ENCODE data around the gene RANBP10. TPM values are rescaled to one million over a fixed set of nuclear protein-coding genes. Genes with fewer than 3 reads are reported as not detected.

The RANBP10 gene
- total RNA-seq, 3 donors from 2014 or later (not counting 1 experiment from before 2014, with no cell fraction given), result 20.9 to 25.8 (median 24.5) TPM

- Histone ChIP-seq H3K27ac (ENCODE audit: low read length) (peak overlapping the region; percentile 62), H3K27me3 (ENCODE audit: control insufficient read depth, insufficient read depth, low read length) (no peaks in the 10 kb centered on the region), H3K36me3 (ENCODE audit: control insufficient read depth, insufficient read depth, low read length) (peaks cover 2% of the 10 kb centered on the region), H3K4me3 (ENCODE audit: low read length) (peak overlapping the region; percentile 78), H3K9me3 (ENCODE audit: control insufficient read depth, insufficient read depth, low read length) (no peaks in the 10 kb centered on the region), H3K4me1 (ENCODE audit: control insufficient read depth, insufficient read depth, low read length) (peaks cover 33% of the 10 kb centered on the region)
- Mint-ChIP-seq H3K27me3 (ENCODE audit: low read depth in 2 of 2) (no peaks in the 10 kb centered on the region), H3K27ac (peak overlapping the region; percentile 87 to 92), H3K9me3 (no peaks in the 10 kb centered on the region), H3K4me1 (peaks cover 26 to 36% of the 10 kb centered on the region in 2 donors), H3K36me3 (no peaks in the 10 kb centered on the region), H3K4me3 (peak overlapping the region; percentile 92)
- intact Hi-C loops (cut with micrococcal nuclease), result loop anchor here (1.0 to 10.0 kb wide), 7 partner anchors 36 to 281 kb away; partner anchors contain the start of genes C16orf86, ENKD1, GFOD2 and NUTF2
- DNase-seq, result peak in 1 of 2 donors; percentile 22
- under 1% methylated on average over 26 of the region's 26 CpGs for WGBS (ENCODE audit: insufficient coverage)
- no peak for ATAC-seq
- TF ChIP-seq CTCF (IDR thresholded peaks at IDR 0.05), result no peak
These were observed 487 bp downstream of the RANBP10 start for GRCh38 chr16:67805718-67806427.

- H3K27me3 Mint-ChIP-seq (ENCODE audit: low read depth in 2 of 2), result no peaks in the 10 kb centered on the region
- peaks cover 8% of the 10 kb centered on the region for H3K36me3 ChIP-seq (ENCODE audit: control insufficient read depth, insufficient read depth, low read length)
- no peaks in the 10 kb centered on the region for H3K27me3 ChIP-seq (ENCODE audit: control insufficient read depth, insufficient read depth, low read length)
- peak overlapping the region; percentile 92 for H3K4me3 Mint-ChIP-seq
- 88% methylated on average over 4 of the region's 4 CpGs for WGBS (ENCODE audit: insufficient coverage)
- H3K4me1 ChIP-seq (ENCODE audit: control insufficient read depth, insufficient read depth, low read length), result peaks cover 38% of the 10 kb centered on the region
- H3K9me3 Mint-ChIP-seq, result no peaks in the 10 kb centered on the region
- H3K4me1 Mint-ChIP-seq, result peaks cover 32 to 45% of the 10 kb centered on the region in 2 donors
- TF ChIP-seq CTCF (IDR thresholded peaks at IDR 0.05), result no peak
- intact Hi-C loops (cut with micrococcal nuclease), result loop anchor here (5.0 to 10.0 kb wide), 4 partner anchors 132 to 280 kb away; partner anchors contain the start of genes C16orf86, ENKD1, PSMB10 and RIPOR1
- H3K27ac Mint-ChIP-seq, result peak overlapping the region; percentile 87 to 92
- no peak overlapping the region for H3K27ac ChIP-seq (ENCODE audit: low read length)
- no peak overlapping the region for H3K4me3 ChIP-seq (ENCODE audit: low read length)
- no peaks in the 10 kb centered on the region for H3K36me3 Mint-ChIP-seq
- no peaks in the 10 kb centered on the region for H3K9me3 ChIP-seq (ENCODE audit: control insufficient read depth, insufficient read depth, low read length)
- DNase-seq (no peak), ATAC-seq (no peak)
These were observed 1.4 kb downstream of the RANBP10 start for GRCh38 chr16:67804853-67805542.

GRCh38 chr16:67803894-67804293, 2.5 kb downstream of the RANBP10 start:
- Mint-ChIP-seq H3K9me3 (no peaks in the 10 kb centered on the region), H3K27ac (no peak overlapping the region), H3K4me1 (peaks cover 32 to 51% of the 10 kb centered on the region in 2 donors), H3K27me3 (ENCODE audit: low read depth in 2 of 2) (no peaks in the 10 kb centered on the region), H3K36me3 (no peaks in the 10 kb centered on the region), H3K4me3 (no peak overlapping the region)
- Histone ChIP-seq H3K27ac (ENCODE audit: low read length) (peak overlapping the region; percentile 34), H3K4me3 (ENCODE audit: low read length) (no peak overlapping the region), H3K4me1 (ENCODE audit: control insufficient read depth, insufficient read depth, low read length) (peaks cover 38% of the 10 kb centered on the region), H3K9me3 (ENCODE audit: control insufficient read depth, insufficient read depth, low read length) (no peaks in the 10 kb centered on the region), H3K27me3 (ENCODE audit: control insufficient read depth, insufficient read depth, low read length) (no peaks in the 10 kb centered on the region), H3K36me3 (ENCODE audit: control insufficient read depth, insufficient read depth, low read length) (peaks cover 8% of the 10 kb centered on the region)
- no peak for ATAC-seq
- TF ChIP-seq CTCF (IDR thresholded peaks at IDR 0.05), result no peak
- 92% methylated on average over 2 of the region's 3 CpGs for WGBS (ENCODE audit: insufficient coverage)
- DNase-seq, result no peak
- intact Hi-C loops (cut with micrococcal nuclease), result loop anchor here (10.0 kb wide), 2 partner anchors 261 to 279 kb away; partner anchors contain the start of gene RIPOR1
